ENCODE results near the gene MYO19.

The MYO19 gene

DNA sequence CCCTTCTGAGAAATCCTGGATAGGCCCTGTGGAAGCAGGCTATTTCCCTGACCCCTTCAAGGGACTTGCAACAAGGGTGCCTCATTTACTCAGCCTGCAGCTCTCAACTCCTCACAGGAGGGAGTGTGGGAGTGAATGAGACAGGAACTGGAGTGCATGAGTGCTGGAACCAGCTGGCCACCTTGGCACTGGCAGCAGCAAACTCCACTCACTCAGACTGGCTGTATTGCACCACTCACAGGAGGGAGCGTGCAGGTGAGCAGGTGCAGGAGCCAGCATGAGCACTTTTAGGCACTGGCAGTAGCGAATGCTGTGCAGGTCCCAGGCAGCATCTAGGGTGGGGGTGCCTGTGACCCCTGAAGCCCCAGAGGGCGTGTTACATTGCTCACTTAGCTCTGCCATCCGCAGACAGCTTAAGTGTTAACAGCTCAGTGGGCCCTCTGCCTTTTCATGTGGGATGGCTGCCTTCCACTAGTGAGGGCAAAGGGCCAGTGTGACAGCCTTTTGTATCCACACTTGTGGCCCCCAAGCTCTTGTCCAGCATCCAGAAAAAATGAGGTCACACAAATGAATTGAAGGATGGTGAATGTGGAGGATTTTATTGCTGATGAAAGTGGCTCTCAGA is 59.2 kb downstream of the MYO19 start:
- H3K9ac ChIP-seq (ENCODE audit: low read depth, low read length): no peak overlapping the region
- no peak overlapping the region for H3K4me3 ChIP-seq (ENCODE audit: low read length)
- H3K27me3 ChIP-seq (ENCODE audit: control insufficient read depth, insufficient read depth, low read length): peaks cover 35% of the 10 kb centered on the region
- H3K36me3 ChIP-seq (ENCODE audit: insufficient read depth, low read length): no peaks in the 10 kb centered on the region
- H3K9me3 ChIP-seq (replicated peaks; ENCODE audit: low read length): no peaks in the 10 kb centered on the region
- no peaks in the 10 kb centered on the region for H3K4me1 ChIP-seq (ENCODE audit: control insufficient read depth, insufficient read depth, low read length)
- H3K4me2 ChIP-seq (ENCODE audit: low read length): no peak overlapping the region

DNA sequence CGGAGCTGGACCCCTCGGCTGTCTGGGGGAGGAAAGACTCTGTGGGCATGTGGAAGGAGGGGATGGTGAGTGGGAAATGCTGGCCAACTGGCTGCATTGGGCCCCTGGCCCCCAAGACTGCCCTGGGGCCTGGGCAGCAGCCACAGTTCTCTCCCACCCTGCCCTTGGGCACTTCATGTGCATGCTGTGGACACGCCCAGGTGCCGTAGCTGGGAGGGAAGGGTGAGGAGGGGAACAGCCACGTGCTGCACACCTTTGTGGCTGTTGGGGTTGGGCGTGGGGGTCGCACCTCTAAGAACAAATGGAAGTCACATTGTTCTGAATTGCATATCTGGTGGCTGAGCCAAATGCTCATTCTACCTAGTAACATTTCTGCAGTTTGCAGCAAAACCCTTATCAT is 60.1 kb downstream of the MYO19 start:
- H3K4me3 ChIP-seq (ENCODE audit: low read length): no peak overlapping the region
- no peaks in the 10 kb centered on the region for H3K36me3 ChIP-seq (ENCODE audit: insufficient read depth, low read length)
- H3K9me3 ChIP-seq (replicated peaks; ENCODE audit: low read length): no peaks in the 10 kb centered on the region
- no peak overlapping the region for H3K4me2 ChIP-seq (ENCODE audit: low read length)
- H3K9ac ChIP-seq (ENCODE audit: low read depth, low read length): no peak overlapping the region
- no peaks in the 10 kb centered on the region for H3K4me1 ChIP-seq (ENCODE audit: control insufficient read depth, insufficient read depth, low read length)
- H3K27me3 ChIP-seq (ENCODE audit: control insufficient read depth, insufficient read depth, low read length): peaks cover 40% of the 10 kb centered on the region

DNA sequence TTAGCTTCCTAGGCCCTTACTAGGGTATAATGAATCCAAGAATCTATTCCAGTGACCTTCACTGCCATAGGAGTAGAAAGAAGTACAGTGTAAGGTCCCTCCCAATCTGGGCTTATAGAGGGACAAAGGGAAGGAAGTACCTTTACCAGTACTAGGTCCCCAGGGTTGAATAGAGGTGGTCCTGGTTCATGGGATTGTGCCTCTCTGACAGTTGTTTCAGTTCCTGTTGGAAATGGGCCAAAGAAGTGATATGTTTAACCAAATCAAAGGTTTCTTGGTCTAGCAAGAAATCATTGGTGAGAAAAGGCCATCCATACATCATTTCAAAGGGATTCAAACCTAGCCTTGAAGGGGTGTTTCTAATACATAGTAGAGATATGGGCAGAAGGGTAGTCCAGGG is 64.2 kb downstream of the MYO19 start:
- H3K4me3 ChIP-seq (ENCODE audit: low read length): no peak overlapping the region
- no peak overlapping the region for H3K4me2 ChIP-seq (ENCODE audit: low read length)
- H3K4me1 ChIP-seq (ENCODE audit: control insufficient read depth, insufficient read depth, low read length): no peaks in the 10 kb centered on the region
- H3K36me3 ChIP-seq (ENCODE audit: insufficient read depth, low read length): no peaks in the 10 kb centered on the region
- no peak overlapping the region for H3K9ac ChIP-seq (ENCODE audit: low read depth, low read length)
- no peaks in the 10 kb centered on the region for H3K9me3 ChIP-seq (replicated peaks; ENCODE audit: low read length)
- H3K27me3 ChIP-seq (ENCODE audit: control insufficient read depth, insufficient read depth, low read length): peaks cover 26% of the 10 kb centered on the region

DNA sequence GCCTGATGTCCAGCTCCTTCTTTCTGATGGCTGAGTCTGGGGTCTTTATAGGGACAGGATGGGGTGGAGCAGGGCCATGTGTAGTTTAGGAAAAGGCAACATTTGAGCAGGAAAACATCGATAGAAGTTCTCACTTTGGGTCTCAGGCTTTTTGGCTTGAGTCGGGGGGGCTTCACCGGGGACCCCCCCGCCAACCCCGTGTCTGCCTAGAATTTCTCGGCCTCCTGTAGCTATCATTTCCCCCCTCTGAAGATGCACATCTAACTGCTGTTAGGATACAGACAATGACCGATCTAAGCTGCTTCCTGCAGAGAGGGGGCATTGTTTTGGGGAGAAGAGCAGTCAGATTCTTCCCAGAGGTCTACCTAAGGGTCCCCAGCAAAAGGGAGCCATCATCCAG is 64.9 kb downstream of the MYO19 start:
- Histone ChIP-seq H3K36me3 (ENCODE audit: insufficient read depth, low read length) (no peaks in the 10 kb centered on the region), H3K9ac (ENCODE audit: low read depth, low read length) (no peak overlapping the region), H3K9me3 (replicated peaks; ENCODE audit: low read length) (no peaks in the 10 kb centered on the region), H3K4me2 (ENCODE audit: low read length) (no peak overlapping the region), H3K4me3 (ENCODE audit: low read length) (no peak overlapping the region), H3K27me3 (ENCODE audit: control insufficient read depth, insufficient read depth, low read length) (peaks cover 24% of the 10 kb centered on the region), H3K4me1 (ENCODE audit: control insufficient read depth, insufficient read depth, low read length) (no peaks in the 10 kb centered on the region)

DNA sequence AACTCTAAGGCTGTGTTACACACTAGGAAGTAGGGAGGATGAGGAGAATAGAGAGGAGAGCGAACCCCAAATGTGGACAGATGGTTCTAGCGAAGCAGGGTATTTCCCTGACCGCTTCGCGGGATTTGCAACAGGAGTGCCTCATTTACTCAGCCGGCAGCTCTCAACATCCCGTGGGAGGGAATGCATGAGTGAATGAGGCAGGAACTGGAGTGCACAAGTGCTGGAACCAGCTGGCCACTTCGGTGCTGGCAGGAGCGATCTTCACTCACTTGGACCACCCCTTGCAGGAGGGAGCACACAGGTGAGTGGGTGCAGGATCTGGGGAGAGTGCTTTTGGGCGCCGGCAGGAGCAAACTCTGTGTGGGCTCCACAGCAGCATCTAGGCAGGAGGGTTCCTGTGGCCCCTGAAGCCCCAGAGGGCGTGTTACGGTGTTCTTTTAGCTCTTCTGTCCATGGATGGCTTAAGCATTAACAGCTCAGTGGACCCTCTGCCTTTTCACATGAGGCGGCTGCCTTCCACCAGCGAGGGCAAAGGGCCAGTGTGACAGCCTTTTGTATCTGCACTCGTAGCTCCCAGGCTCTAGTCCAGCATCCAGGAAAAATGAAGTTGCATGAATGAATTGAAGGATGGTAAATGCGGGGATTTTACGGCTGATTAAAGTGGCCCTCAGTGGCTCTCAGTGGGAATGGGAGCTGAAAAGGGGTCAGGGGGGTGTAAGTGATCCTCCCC is 65.6 kb downstream of the MYO19 start:
- peaks cover 23% of the 10 kb centered on the region for H3K27me3 ChIP-seq (ENCODE audit: control insufficient read depth, insufficient read depth, low read length)
- H3K9ac ChIP-seq (ENCODE audit: low read depth, low read length): no peak overlapping the region
- no peak overlapping the region for H3K4me3 ChIP-seq (ENCODE audit: low read length)
- no peaks in the 10 kb centered on the region for H3K9me3 ChIP-seq (replicated peaks; ENCODE audit: low read length)
- H3K4me2 ChIP-seq (ENCODE audit: low read length): no peak overlapping the region
- H3K4me1 ChIP-seq (ENCODE audit: control insufficient read depth, insufficient read depth, low read length): no peaks in the 10 kb centered on the region
- H3K36me3 ChIP-seq (ENCODE audit: insufficient read depth, low read length): no peaks in the 10 kb centered on the region

DNA sequence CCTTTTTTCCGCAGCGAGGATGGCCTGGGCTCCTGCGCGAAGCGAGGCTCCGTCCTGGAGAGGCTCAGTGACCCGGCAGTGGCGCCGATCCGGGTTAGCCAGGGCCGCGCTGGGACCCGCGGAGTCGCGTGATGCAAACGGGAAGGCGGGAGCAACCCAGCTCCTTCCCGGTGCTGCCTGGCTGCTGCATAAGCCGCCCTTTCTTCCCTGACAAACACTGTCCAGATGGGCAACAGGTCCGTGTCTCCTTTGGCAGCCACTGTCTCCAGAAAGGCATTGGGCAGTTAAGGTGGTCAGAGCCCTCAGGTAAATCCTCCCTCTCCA is 69.9 kb downstream of the MYO19 start:
- H3K4me2 ChIP-seq (ENCODE audit: low read length): no peak overlapping the region
- H3K9ac ChIP-seq (ENCODE audit: low read depth, low read length): no peak overlapping the region
- H3K27me3 ChIP-seq (ENCODE audit: control insufficient read depth, insufficient read depth, low read length): peaks cover 22% of the 10 kb centered on the region
- no peaks in the 10 kb centered on the region for H3K4me1 ChIP-seq (ENCODE audit: control insufficient read depth, insufficient read depth, low read length)
- H3K36me3 ChIP-seq (ENCODE audit: insufficient read depth, low read length): no peaks in the 10 kb centered on the region
- no peak overlapping the region for H3K4me3 ChIP-seq (ENCODE audit: low read length)
- H3K9me3 ChIP-seq (replicated peaks; ENCODE audit: low read length): no peaks in the 10 kb centered on the region

DNA sequence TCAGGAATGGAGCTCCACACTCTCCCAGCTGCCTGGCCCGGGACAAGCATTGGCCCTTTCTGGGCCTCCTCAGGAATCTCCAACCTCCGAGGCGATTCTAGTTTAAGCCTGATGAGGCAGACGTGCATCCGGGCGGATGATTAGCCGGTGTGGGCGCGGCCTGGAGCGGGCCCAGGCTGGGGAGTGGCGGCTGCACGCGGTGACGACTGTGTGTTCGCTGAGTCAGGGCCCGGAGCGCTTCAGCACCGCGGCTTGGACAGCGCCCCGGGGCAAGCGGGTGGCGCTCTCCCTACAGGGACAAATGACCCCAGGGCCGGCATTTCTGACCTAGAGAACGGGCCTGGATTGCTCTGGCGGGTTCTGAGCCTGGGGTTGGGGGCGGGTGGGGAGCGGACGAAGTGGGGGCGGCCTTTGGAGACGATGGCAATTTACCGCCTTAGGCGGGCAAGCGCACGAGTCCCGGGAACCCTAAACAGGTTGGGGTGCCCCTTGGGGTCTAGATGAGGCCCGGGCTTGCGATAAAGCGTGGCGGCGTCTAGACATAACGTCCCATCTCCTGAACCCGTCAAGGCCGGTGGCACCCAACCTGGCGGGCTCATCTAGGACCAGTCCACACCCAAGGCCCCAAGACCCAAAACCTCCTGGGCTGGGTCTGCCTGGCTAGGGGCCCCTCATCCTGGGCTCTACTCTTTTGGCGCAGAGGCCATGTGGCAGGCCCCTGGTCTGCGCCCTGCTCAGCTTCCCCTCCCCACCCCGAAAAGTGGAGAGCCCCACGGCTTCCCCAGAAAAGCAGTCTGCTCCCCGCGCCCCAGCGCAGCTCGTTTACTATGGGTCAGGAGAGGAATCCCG is 70.5 kb downstream of the MYO19 start:
- no peaks in the 10 kb centered on the region for H3K36me3 ChIP-seq (ENCODE audit: insufficient read depth, low read length)
- H3K4me2 ChIP-seq (ENCODE audit: low read length): peak overlapping the region; percentile 28
- H3K4me1 ChIP-seq (ENCODE audit: control insufficient read depth, insufficient read depth, low read length): no peaks in the 10 kb centered on the region
- peaks cover 25% of the 10 kb centered on the region for H3K27me3 ChIP-seq (ENCODE audit: control insufficient read depth, insufficient read depth, low read length)
- H3K9ac ChIP-seq (ENCODE audit: low read depth, low read length): no peak overlapping the region
- no peak overlapping the region for H3K4me3 ChIP-seq (ENCODE audit: low read length)
- no peaks in the 10 kb centered on the region for H3K9me3 ChIP-seq (replicated peaks; ENCODE audit: low read length)

DNA sequence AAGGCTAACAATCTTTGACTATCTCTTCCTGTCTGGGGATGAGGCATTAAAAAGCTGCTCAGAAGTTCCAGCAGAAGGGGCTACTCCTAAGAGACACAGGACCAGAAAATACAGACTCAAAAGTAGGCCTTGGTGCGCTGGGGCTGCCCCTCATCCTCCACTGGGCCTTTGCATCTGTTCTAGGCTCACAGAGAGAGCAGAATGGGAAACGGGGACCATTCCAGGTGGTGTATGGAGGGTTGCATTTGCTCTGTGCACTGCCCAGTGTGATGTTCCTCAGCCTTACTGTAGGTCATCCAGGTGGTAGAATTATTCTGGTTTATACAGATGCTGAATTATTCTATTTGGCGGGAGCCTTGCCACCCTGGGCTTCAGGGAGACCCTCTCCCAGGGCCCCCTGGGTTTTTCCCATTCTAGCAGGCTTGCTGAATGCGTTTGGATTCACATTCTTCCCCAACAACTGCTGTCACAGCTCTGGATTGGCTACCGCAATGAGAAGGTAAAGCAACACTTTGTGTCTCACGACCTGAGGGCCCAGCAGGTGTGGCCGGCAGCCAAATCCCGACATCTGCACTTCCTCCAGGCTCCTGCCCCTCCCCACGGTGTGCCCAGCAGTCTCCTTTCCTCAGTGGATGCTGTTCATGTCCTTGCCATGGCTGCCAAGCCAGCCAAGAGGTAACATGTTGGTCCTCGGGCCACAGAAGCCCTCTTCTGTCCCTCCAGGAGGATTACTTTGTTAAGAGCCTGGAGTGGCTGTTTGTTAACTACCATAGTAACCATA is 73.1 kb downstream of the MYO19 start:
- Histone ChIP-seq H3K4me1 (ENCODE audit: control insufficient read depth, insufficient read depth, low read length) (no peaks in the 10 kb centered on the region), H3K9me3 (replicated peaks; ENCODE audit: low read length) (no peaks in the 10 kb centered on the region), H3K9ac (ENCODE audit: low read depth, low read length) (no peak overlapping the region), H3K36me3 (ENCODE audit: insufficient read depth, low read length) (no peaks in the 10 kb centered on the region), H3K4me3 (ENCODE audit: low read length) (no peak overlapping the region), H3K4me2 (ENCODE audit: low read length) (no peak overlapping the region), H3K27me3 (ENCODE audit: control insufficient read depth, insufficient read depth, low read length) (peaks cover 24% of the 10 kb centered on the region)

DNA sequence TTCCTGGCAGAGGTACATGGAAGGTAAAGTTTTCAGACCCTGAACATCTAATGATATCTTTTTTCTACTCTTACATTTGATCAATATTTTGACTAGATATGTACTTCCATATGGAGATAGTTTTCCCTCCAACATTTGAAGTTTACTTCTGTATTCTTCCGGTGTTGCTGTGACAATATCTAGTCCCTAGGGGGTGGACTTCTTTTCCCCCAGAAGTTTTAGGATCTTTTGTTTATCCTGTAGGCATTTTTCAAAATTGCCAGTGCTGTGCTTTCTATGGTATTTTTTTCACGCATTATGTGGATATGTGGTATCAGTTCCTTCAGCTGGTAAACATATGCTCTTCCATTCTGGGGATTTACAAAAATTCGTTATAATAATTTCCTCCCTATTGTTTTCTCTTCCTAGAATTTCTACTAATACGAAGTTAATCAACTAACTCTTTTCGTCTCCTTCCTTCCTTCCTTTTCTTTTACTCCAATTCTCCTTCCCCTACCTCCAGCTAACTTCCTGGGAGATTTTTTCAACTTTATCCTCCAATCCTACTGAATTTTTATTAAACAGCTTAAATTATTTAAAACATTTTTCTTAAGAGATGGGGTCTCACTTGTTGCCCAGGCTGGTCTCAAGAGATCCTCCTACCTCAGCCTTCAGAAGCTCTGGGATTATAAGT is 74.3 kb downstream of the MYO19 start:
- H3K4me1 ChIP-seq (ENCODE audit: control insufficient read depth, insufficient read depth, low read length): no peaks in the 10 kb centered on the region
- H3K4me2 ChIP-seq (ENCODE audit: low read length): no peak overlapping the region
- no peak overlapping the region for H3K4me3 ChIP-seq (ENCODE audit: low read length)
- no peaks in the 10 kb centered on the region for H3K36me3 ChIP-seq (ENCODE audit: insufficient read depth, low read length)
- H3K27me3 ChIP-seq (ENCODE audit: control insufficient read depth, insufficient read depth, low read length): peaks cover 22% of the 10 kb centered on the region
- no peaks in the 10 kb centered on the region for H3K9me3 ChIP-seq (replicated peaks; ENCODE audit: low read length)
- H3K9ac ChIP-seq (ENCODE audit: low read depth, low read length): no peak overlapping the region

DNA sequence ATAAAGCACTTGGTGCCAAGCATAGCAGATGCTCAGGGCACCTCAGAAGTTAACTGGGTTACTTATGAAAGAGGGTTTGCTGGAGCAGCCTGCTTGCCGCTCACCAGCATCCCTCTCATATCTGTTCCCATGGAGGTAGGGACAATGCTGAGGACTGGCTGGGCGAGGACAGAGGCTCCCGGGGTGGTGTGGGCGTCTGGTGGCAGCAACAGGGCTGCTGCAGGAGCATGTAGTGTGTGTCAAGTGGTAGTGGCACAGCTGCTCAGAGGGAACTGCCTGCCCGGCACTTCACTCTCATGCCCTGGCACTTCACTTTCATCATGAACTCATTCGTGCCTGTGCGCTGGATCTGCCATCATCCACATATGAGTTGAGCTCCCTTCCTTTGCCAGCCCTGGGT is 75.1 kb downstream of the MYO19 start:
- Histone ChIP-seq H3K9me3 (replicated peaks; ENCODE audit: low read length) (no peaks in the 10 kb centered on the region), H3K4me2 (ENCODE audit: low read length) (no peak overlapping the region), H3K36me3 (ENCODE audit: insufficient read depth, low read length) (no peaks in the 10 kb centered on the region), H3K9ac (ENCODE audit: low read depth, low read length) (no peak overlapping the region), H3K27me3 (ENCODE audit: control insufficient read depth, insufficient read depth, low read length) (peaks cover 19% of the 10 kb centered on the region), H3K4me1 (ENCODE audit: control insufficient read depth, insufficient read depth, low read length) (no peaks in the 10 kb centered on the region), H3K4me3 (ENCODE audit: low read length) (no peak overlapping the region)

DNA sequence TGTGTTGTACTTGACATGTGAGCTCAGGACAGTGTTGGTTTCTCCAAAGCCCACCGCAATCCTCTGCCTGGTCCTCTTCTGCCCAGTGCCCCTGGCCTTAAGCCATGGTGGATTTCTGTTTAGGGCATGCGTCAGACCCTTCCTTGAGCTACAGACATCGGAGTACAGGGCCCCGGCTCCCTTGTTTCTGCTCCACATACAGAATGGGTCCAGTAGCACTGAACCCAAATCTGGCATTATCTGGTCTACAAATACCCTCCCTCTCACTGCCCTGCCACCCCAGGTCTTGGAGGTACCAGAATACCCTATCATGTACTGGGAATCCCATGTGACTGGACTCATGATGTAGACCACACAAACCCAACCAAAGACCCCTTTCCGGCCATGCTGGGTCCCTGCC is 75.6 kb downstream of the MYO19 start:
- no peaks in the 10 kb centered on the region for H3K9me3 ChIP-seq (replicated peaks; ENCODE audit: low read length)
- no peak overlapping the region for H3K9ac ChIP-seq (ENCODE audit: low read depth, low read length)
- H3K4me1 ChIP-seq (ENCODE audit: control insufficient read depth, insufficient read depth, low read length): no peaks in the 10 kb centered on the region
- H3K4me2 ChIP-seq (ENCODE audit: low read length): no peak overlapping the region
- H3K27me3 ChIP-seq (ENCODE audit: control insufficient read depth, insufficient read depth, low read length): peaks cover 19% of the 10 kb centered on the region
- no peak overlapping the region for H3K4me3 ChIP-seq (ENCODE audit: low read length)
- H3K36me3 ChIP-seq (ENCODE audit: insufficient read depth, low read length): no peaks in the 10 kb centered on the region

Measured in skeletal muscle satellite cell (primary cell).